B cell (primary cell): ENCODE results near the gene TMEM234. TPM values are rescaled to one million over a fixed set of nuclear protein-coding genes. Genes with fewer than 3 reads are reported as not detected.
A peak's percentile ranks its signal among the peaks of the same experiment; 100 is the strongest.

Experiments used
- ATAC-seq: fragments of 200-7000 bp; cut with Tn5 transposase; one replicate; pipeline ENCODE4 v1.10.0; 2021; ENCODE audit warnings: low read depth, mild to moderate bottlenecking, moderate number of reproducible peaks, moderate library complexity
- CTCF ChIA-PET: fragments of 350-600 bp; sonication (Branson Sonifier 250); formaldehyde crosslinking; loops from one replicate; lab custom pipeline; 2021; ENCODE audit warnings: antibody characterized with exemption, inconsistent platforms; lab: Charles Lee
- POLR2A ChIA-PET: fragments of 350-600 bp; sonication (Branson Sonifier 250); formaldehyde crosslinking; loops from one replicate; lab custom pipeline; 2021; ENCODE audit warnings: antibody characterized with exemption; lab: Charles Lee
- DNase-seq: peaks from one replicate; pipeline ENCODE4 v3.0.0; 2013
- H2AFZ ChIP-seq: 2 replicates; pipeline ENCODE4 v1.6.1; 2012; ENCODE audit warnings: mild to moderate bottlenecking, low read depth, low read length; ENCODE audit not compliant: insufficient read depth, poor library complexity, severe bottlenecking
- H3K27ac ChIP-seq, 2 donors: 1 replicate in 1 of 2; 2 replicates in 1 of 2; pipeline ENCODE4 v1.5.1; 2012 to 2013; ENCODE audit warnings: low read length in 2 of 2, mild to moderate bottlenecking in 2 of 2, moderate library complexity in 1 of 2
- H3K27me3 ChIP-seq, 4 experiments: fragments of 200-600 bp in 1 of 4; sonication (generic) in 1 of 4; replicated peaks in 1 of 4; 1 replicate in 2 of 4; 2 replicates in 2 of 4; pipeline versions ENCODE4 v1.6.1 to v1.7.0; 2013 to 2016; ENCODE audit warnings: low read length in 3 of 4, mild to moderate bottlenecking in 2 of 4, mixed read lengths in 1 of 4, moderate library complexity in 1 of 4; ENCODE audit not compliant: insufficient read depth in 4 of 4, control insufficient read depth in 3 of 4; ENCODE audit errors: control extremely low read depth in 1 of 4
- H3K36me3 ChIP-seq, 2 experiments: replicated peaks in 1 of 2; 1 replicate in 1 of 2; 2 replicates in 1 of 2; pipeline versions ENCODE4 v1.6.1 to v1.7.1; 2013; ENCODE audit warnings: low read length in 1 of 2; ENCODE audit not compliant: insufficient read depth in 2 of 2, control insufficient read depth in 1 of 2; ENCODE audit errors: control extremely low read depth in 1 of 2, extremely low read depth in 1 of 2
- H3K4me1 ChIP-seq, 2 donors: fragments of 200-600 bp in 1 of 2; sonication (generic) in 1 of 2; 1 replicate in 1 of 2; 2 replicates in 1 of 2; pipeline versions ENCODE4 v1.5.1 to v1.6.1; 2013 to 2017; ENCODE audit warnings: low read length in 2 of 2; ENCODE audit not compliant: control insufficient read depth in 2 of 2, insufficient read depth in 2 of 2
- H3K4me2 ChIP-seq: replicated peaks from 2 replicates; pipeline ENCODE3; 2012; ENCODE audit warnings: mild to moderate bottlenecking, low read depth, low read length; ENCODE audit not compliant: poor library complexity, severe bottlenecking
- H3K4me3 ChIP-seq, 5 experiments: fragments of 200-600 bp in 1 of 5; sonication (generic) in 1 of 5; 1 replicate in 3 of 5; 2 replicates in 2 of 5; pipeline versions ENCODE4 v1.5.1 to v1.7.0; 2011 to 2016; ENCODE audit warnings: low read length in 4 of 5, mild to moderate bottlenecking in 4 of 5, low read depth in 2 of 5, control low read depth in 1 of 5, moderate library complexity in 1 of 5; ENCODE audit not compliant: insufficient read depth in 1 of 5; ENCODE audit errors: control extremely low read depth in 1 of 5, extremely low read depth in 1 of 5
- H3K79me2 ChIP-seq: fragments of 200-600 bp; sonication (generic); one replicate; pipeline ENCODE4 v1.6.0; 2016; ENCODE audit warnings: low read length; ENCODE audit not compliant: control insufficient read depth, insufficient read depth
- H3K9ac ChIP-seq: fragments of 200-600 bp; sonication (generic); 2 replicates; pipeline ENCODE4 v1.6.1; 2017; ENCODE audit warnings: mild to moderate bottlenecking, low read length, moderate library complexity
- H3K9me3 ChIP-seq, 3 donors: one replicate each; pipeline versions ENCODE4 v1.6.1 to v1.7.1; 2013; ENCODE audit warnings: low read length in 2 of 3; ENCODE audit not compliant: control insufficient read depth in 2 of 3, insufficient read depth in 1 of 3; ENCODE audit errors: control extremely low read depth in 1 of 3
- H4K20me1 ChIP-seq: 2 replicates; pipeline ENCODE4 v1.6.0; 2012; ENCODE audit warnings: mild to moderate bottlenecking, low read length; ENCODE audit not compliant: insufficient read depth, control insufficient read depth, poor library complexity, severe bottlenecking
- H3K27ac Mint-ChIP-seq: one replicate; pipeline ENCODE4 v1.8.0; 2021; ENCODE audit warnings: mixed read lengths
- H3K27me3 Mint-ChIP-seq: one replicate; pipeline ENCODE4 v1.8.0; 2021; ENCODE audit warnings: mixed read lengths
- H3K4me1 Mint-ChIP-seq: one replicate; pipeline ENCODE4 v1.8.0; 2021; ENCODE audit warnings: mixed read lengths
- H3K4me3 Mint-ChIP-seq: one replicate; pipeline ENCODE4 v1.8.0; 2021; ENCODE audit warnings: mixed read lengths
- H3K9me3 Mint-ChIP-seq: one replicate; pipeline ENCODE4 v1.8.0; 2022; ENCODE audit warnings: mixed read lengths; ENCODE audit not compliant: insufficient read depth
- CTCF ChIP-seq: fragments of 200-600 bp; IDR thresholded peaks from one replicate; pipeline ENCODE4 v1.8.0; 2022; ENCODE audit warnings: antibody characterized with exemption, mild to moderate bottlenecking
- EZH2 ChIP-seq: IDR thresholded peaks from 2 replicates; pipeline ENCODE4 v1.6.1; 2012; ENCODE audit warnings: borderline replicate concordance, low read depth, mild to moderate bottlenecking, moderate library complexity, low read length; ENCODE audit not compliant: insufficient read depth, poor library complexity, severe bottlenecking
- WGBS: methylation state at CpG from one replicate; pipeline ENCODE4 v1.1.5; 2013; ENCODE audit warnings: missing lambda C conversion rate; ENCODE audit not compliant: insufficient coverage; 5-methylcytosine and 5-hydroxymethylcytosine counted together
- intact Hi-C: fragments of 100-400 bp; cut with micrococcal nuclease; formaldehyde crosslinking; loops from one replicate; pipeline ENCODE4 v1.10.0; 2022
- polyA plus RNA-seq: library from polyadenylated mRNA; depleted of rRNA; stranded (reverse); fragments of >200 nt; gene quantifications from 2 replicates; pipeline ENCODE4 v1.2.3, GENCODE V29; 2012
- total RNA-seq, 2 donors: library from RNA; stranded (reverse); fragments of 120-200 nt in 1 of 2; gene quantifications; 1 replicate in 1 of 2; 2 replicates in 1 of 2; pipeline versions ENCODE4 v1.2.3 to v1.2.4, GENCODE V29; 2013 to 2022

Gene TMEM234
- total and polyA plus RNA-seq, 2 donors (not counting 1 experiment from before 2014, with no cell fraction given), result 22.0 to 60.8 TPM

GRCh38 chr1:32208891-32209328 lies 13.2 kb downstream of the TMEM234 start, which contains the start of gene DCDC2B:
Gene DCDC2B (plus strand): TSS chr1:32209089. CDS start chr1:32209094, 5 bp downstream.
- no peaks in the 10 kb centered on the region for H3K27me3 Mint-ChIP-seq
- H2AFZ ChIP-seq, result no peak within 1 kb of the TSS
- H3K9me3 ChIP-seq, result peaks cover 0 to 4% (median 0%) of the 10 kb centered on the region in 3 donors
- TF ChIP-seq EZH2, result no peak
- TF ChIP-seq CTCF, result no peak
- DNase-seq (no peak), ATAC-seq (no peak)
- peak within 1 kb of the TSS; percentile 50 for H3K27ac Mint-ChIP-seq
- intact Hi-C loops, result loop anchor here (5.0 to 10.0 kb wide), 3 partner anchors 33 to 134 kb away; partner anchors contain the start of genes HDAC1 and TMEM39B
- ChIA-PET POLR2A (interaction anchor here (0.9 kb wide), 1 partner anchor 115 kb away, joined by 7 read pairs; no protein-coding TSS in a partner anchor), CTCF (interaction anchor here (1.3 to 2.5 kb wide), 2 partner anchors 32 to 107 kb away, joined by 3 to 6 read pairs; no protein-coding TSS in a partner anchor)
- peak within 1 kb of the TSS; percentile 35 for H3K4me2 ChIP-seq
- H3K4me1 Mint-ChIP-seq, result peaks cover 46% of the 10 kb centered on the region
- H3K4me3 ChIP-seq, result no peak within 1 kb of the TSS
- H3K9me3 Mint-ChIP-seq, result no peaks in the 10 kb centered on the region
- no peaks in the 10 kb centered on the region for H3K36me3 ChIP-seq
- peak within 1 kb of the TSS; percentile 26 for H3K4me3 Mint-ChIP-seq
- H4K20me1 ChIP-seq, result no peaks in the 10 kb centered on the region
- no peaks in the 10 kb centered on the region for H3K27me3 ChIP-seq
- H3K4me1 ChIP-seq, result peaks cover 30 to 43% of the 10 kb centered on the region in 2 donors
- 98% methylated on average over 5 of the region's 5 CpGs for WGBS
- H3K9ac ChIP-seq, result no peak within 1 kb of the TSS
- no peak within 1 kb of the TSS for H3K27ac ChIP-seq
- H3K79me2 ChIP-seq, result no peaks in the 10 kb centered on the region

- Mint-ChIP-seq H3K4me1 (peaks cover 46% of the 10 kb centered on the region), H3K27ac (peak overlapping the region; percentile 50), H3K9me3 (no peaks in the 10 kb centered on the region), H3K4me3 (peak overlapping the region; percentile 26), H3K27me3 (no peaks in the 10 kb centered on the region)
- Histone ChIP-seq H3K27me3 (no peaks in the 10 kb centered on the region), H3K79me2 (no peaks in the 10 kb centered on the region), H2AFZ (no peak overlapping the region), H3K4me2 (peak overlapping the region; percentile 35), H3K9me3 (peaks cover 0 to 4% (median 0%) of the 10 kb centered on the region in 3 donors), H3K4me3 (no peak overlapping the region), H4K20me1 (no peaks in the 10 kb centered on the region), H3K9ac (no peak overlapping the region), H3K27ac (no peak overlapping the region), H3K4me1 (peaks cover 30 to 43% of the 10 kb centered on the region in 2 donors), H3K36me3 (no peaks in the 10 kb centered on the region)
- DNase-seq (peak; percentile 65), ATAC-seq (peak; percentile 46)
- TF ChIP-seq EZH2 (no peak), CTCF (no peak)
- POLR2A ChIA-PET, result interaction anchor here (0.9 kb wide), 1 partner anchor 115 kb away, joined by 7 read pairs; no protein-coding TSS in a partner anchor
- CTCF ChIA-PET, result interaction anchor here (1.3 to 2.5 kb wide), 2 partner anchors 32 to 108 kb away, joined by 3 to 6 read pairs; no protein-coding TSS in a partner anchor
- 28% methylated on average over 6 of the region's 6 CpGs for WGBS
- intact Hi-C loops, result loop anchor here (5.0 to 10.0 kb wide), 3 partner anchors 34 to 134 kb away; partner anchors contain the start of genes HDAC1 and TMEM39B
These were observed 13.7 kb downstream of the TMEM234 start for GRCh38 chr1:32208469-32208868.
